Calu3 (cell line): ENCODE data around the gene HS6ST3. TPM values are rescaled to one million over a fixed set of nuclear protein-coding genes. Genes with fewer than 3 reads are reported as not detected.

Experiments used
- BruUV-seq: library from RNA; stranded (reverse); fragments of 400-500 nt; replicated peaks from 2 replicates; lab custom pipeline; 2021; lab: Mats Ljungman, UMichigan
- CTCF ChIA-PET: fragments of 300-600 bp; sonication (Branson Sonifier 250); formaldehyde crosslinking; loops from one replicate; lab custom pipeline; 2022; ENCODE audit warnings: antibody characterized with exemption; lab: Charles Lee
- DNase-seq: peaks from one replicate; pipeline ENCODE4 v3.0.0; 2022
- H3K27ac Mint-ChIP-seq: one replicate; pipeline ENCODE4 v1.8.0; 2022; ENCODE audit warnings: mixed read lengths; ENCODE audit not compliant: unreplicated experiment
- H3K27me3 Mint-ChIP-seq: one replicate; pipeline ENCODE4 v1.8.0; 2022; ENCODE audit warnings: mixed read lengths; ENCODE audit not compliant: unreplicated experiment
- H3K36me3 Mint-ChIP-seq: one replicate; pipeline ENCODE4 v1.8.0; 2022; ENCODE audit warnings: mild to moderate bottlenecking, moderate library complexity, mixed read lengths; ENCODE audit not compliant: insufficient read depth, unreplicated experiment
- H3K4me1 Mint-ChIP-seq: one replicate; pipeline ENCODE4 v1.8.0; 2022; ENCODE audit warnings: mild to moderate bottlenecking, low read depth, mixed read lengths; ENCODE audit not compliant: unreplicated experiment
- H3K4me3 Mint-ChIP-seq: one replicate; pipeline ENCODE4 v1.8.0; 2022; ENCODE audit warnings: mild to moderate bottlenecking, low read depth, moderate library complexity, mixed read lengths; ENCODE audit not compliant: unreplicated experiment
- H3K9me3 Mint-ChIP-seq: one replicate; pipeline ENCODE4 v1.8.0; 2022; ENCODE audit warnings: low read depth, mixed read lengths; ENCODE audit not compliant: unreplicated experiment
- CTCF ChIP-seq: fragments of 200-600 bp; IDR thresholded peaks from one replicate; pipeline ENCODE4 v1.8.0; 2022; ENCODE audit warnings: antibody characterized with exemption; ENCODE audit not compliant: unreplicated experiment
- intact Hi-C: fragments of 100-400 bp; cut with micrococcal nuclease; formaldehyde crosslinking; loops from one replicate; pipeline ENCODE4 v1.10.0; 2022; ENCODE audit not compliant: unreplicated experiment
- total RNA-seq: library from RNA; stranded (reverse); gene quantifications from 2 replicates; pipeline ENCODE4 v1.2.3, GENCODE V29; 2022

The HS6ST3 gene
- total RNA-seq, 1 experiment from 2014 or later, result not detected

GRCh38 chr13:96728463-96728862 is 638.6 kb downstream of the HS6ST3 start:
- Mint-ChIP-seq H3K9me3 (peaks cover 2% of the 10 kb centered on the region), H3K4me3 (no peak overlapping the region), H3K4me1 (no peaks in the 10 kb centered on the region), H3K27me3 (no peaks in the 10 kb centered on the region), H3K27ac (no peak overlapping the region), H3K36me3 (no peaks in the 10 kb centered on the region)
- no TSS peak for BruUV-seq
- intact Hi-C loops, result no loop called here
- no peak for TF ChIP-seq CTCF
- DNase-seq, result no peak
- CTCF ChIA-PET, result no interaction called here

GRCh38 chr13:96730676-96731075 is 640.8 kb downstream of the HS6ST3 start:
- Mint-ChIP-seq H3K4me1 (no peaks in the 10 kb centered on the region), H3K9me3 (peaks cover 2% of the 10 kb centered on the region), H3K4me3 (no peak overlapping the region), H3K27ac (no peak overlapping the region), H3K27me3 (no peaks in the 10 kb centered on the region), H3K36me3 (no peaks in the 10 kb centered on the region)
- intact Hi-C loops, result no loop called here
- CTCF ChIA-PET, result no interaction called here
- DNase-seq, result no peak
- no peak for TF ChIP-seq CTCF
- BruUV-seq, result no TSS peak

DNA sequence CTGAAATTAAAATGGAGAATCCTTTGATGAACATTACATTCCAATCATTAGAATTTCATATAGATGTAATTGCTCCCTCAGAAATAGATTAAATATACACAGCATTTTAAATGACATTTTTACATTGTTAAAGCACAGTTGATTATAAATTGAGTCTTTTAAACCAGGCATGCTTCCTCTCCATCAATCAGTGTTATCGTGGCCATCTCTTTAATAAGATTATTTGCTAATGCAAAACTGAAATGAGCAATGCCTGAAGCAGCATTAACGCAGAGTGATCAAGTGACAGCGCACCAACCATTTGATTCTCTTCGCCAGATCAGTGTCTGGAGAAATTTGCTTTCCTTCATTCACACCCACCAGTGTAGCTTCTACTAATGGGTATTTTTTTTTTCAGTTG is 644.6 kb downstream of the HS6ST3 start:
- TF ChIP-seq CTCF, result no peak
- BruUV-seq, result no TSS peak
- Mint-ChIP-seq H3K4me1 (no peaks in the 10 kb centered on the region), H3K4me3 (no peak overlapping the region), H3K27ac (no peak overlapping the region), H3K9me3 (no peaks in the 10 kb centered on the region), H3K36me3 (no peaks in the 10 kb centered on the region), H3K27me3 (peaks cover 5% of the 10 kb centered on the region)
- CTCF ChIA-PET, result no interaction called here
- intact Hi-C loops, result no loop called here
- no peak for DNase-seq

DNA sequence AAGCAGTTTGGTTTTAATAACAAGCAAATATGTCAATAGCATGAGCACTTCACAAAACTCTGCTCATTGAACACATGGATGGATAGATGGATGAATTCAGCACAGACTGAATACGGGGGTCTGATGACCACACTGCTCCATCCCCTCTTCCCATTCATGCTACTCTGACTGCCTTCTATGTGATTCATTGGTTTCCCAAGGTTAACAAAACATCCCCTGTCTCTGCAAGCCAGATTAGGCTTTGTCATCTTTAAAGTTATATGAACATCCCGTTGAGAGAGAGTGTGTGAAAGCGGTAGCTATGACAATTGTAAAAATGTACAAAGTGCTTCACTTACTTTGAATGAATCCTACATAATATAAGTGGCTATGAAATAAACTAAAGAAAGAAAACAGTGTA is 651.9 kb downstream of the HS6ST3 start:
- peaks cover 13% of the 10 kb centered on the region for H3K27me3 Mint-ChIP-seq
- intact Hi-C loops, result no loop called here
- CTCF ChIA-PET, result no interaction called here
- H3K27ac Mint-ChIP-seq, result no peak overlapping the region
- no peaks in the 10 kb centered on the region for H3K9me3 Mint-ChIP-seq
- no peak for DNase-seq
- H3K36me3 Mint-ChIP-seq, result no peaks in the 10 kb centered on the region
- no peak overlapping the region for H3K4me3 Mint-ChIP-seq
- no TSS peak for BruUV-seq
- H3K4me1 Mint-ChIP-seq, result no peaks in the 10 kb centered on the region
- no peak for TF ChIP-seq CTCF
